Right kidney (tissue), 1 donor: ENCODE results near the gene KCNAB3.

Experiments
- DNase-seq: peaks from one replicate; pipeline ENCODE4 v3.0.0-alpha.2; 2016

Gene KCNAB3

DNA sequence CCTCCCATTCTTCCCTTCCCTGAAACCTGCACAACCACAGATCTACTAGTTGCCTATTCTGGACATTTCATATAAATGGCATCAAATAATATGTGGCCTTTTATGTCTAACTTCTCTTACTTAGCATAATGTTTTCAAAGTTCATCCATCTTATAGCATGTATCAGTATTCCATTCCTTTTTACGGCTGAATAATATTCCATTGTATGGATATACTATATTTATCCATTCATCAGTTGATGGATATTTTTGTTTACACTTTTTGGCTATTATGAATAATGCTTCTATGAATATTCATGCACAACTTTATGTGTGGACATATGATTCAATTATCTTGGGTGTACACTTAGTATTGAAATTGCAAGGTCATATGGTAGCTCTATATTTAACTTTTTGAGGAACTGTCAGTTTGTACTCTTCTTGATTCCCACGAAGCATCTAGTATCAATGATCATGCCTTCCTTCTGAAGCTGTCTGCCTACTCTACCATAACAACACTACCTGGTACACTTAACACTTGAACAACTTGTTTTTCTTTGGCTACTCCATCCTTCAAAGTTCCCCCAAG, 53.8 kb downstream of the KCNAB3 start:
- no peak for DNase-seq

DNA sequence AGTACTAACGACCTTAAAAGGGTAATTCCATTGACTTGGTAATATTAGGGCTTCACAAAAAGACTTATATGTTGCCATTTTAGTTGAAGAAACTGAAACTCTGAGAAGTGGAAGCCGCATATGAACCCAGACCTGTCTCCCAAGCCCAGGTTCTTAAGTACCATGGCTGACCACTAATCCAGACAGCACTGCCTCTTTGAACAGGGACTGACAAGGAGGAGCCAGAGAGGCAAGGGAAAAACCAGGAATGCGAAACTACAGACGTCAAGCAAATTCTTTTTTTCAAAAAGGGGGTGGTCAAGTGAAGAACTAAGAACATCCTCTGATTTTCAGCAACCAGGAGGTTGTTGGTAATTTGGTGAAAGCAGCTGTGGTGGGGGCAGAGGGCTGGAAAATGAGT, 56.6 kb downstream of the KCNAB3 start:
- DNase-seq, result no peak
